ENCODE results near the gene MIF4GD. TPM values are rescaled to one million over a fixed set of nuclear protein-coding genes. Genes with fewer than 3 reads are reported as not detected.
A peak's percentile ranks its signal among the peaks of the same experiment; 100 is the strongest.

The MIF4GD gene
- total and polyA plus RNA-seq, 9 of the 15 experiments (the other 6 are each of a cell fraction or from before 2014, with no cell fraction given): 11.8 to 63.8 (median 28.1) TPM

DNA sequence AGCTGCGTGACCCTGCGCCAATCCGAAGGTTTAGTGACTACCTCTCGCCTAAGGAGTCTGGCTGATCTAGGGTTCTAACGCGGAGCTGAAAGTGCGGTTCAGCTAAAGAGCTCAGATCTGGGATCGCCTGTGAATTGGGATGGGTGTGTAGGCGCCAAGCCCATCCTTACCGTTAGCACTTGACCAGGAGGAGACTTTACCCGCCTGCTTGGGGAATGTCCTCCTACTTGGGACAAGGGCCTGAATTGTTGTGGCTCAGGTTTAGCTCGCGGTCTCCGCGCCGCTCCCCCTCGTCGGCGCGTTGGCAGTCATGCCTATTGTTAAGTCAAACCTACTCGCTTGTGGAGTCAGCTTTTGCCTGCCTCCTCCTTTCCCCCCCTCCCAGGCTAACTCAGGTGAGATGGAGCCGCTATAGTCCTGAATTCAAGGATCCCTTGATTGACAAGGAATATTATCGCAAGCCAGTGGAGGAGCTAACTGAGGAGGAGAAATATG is 8.9 kb downstream of the MIF4GD start (continued):
- no peak for TF ChIP-seq MYC (IDR thresholded peaks at IDR 0.05; ENCODE audit: low read depth, low read length)
- TF ChIP-seq MYC (CRISPR knock-in tag; IDR thresholded peaks at IDR 0.05; ENCODE audit: borderline replicate concordance, low read depth): 0 out of 2 replicates have a peak, but pooled peaks have one; percentile 3
- 0 out of 2 replicates have a peak, but pooled peaks have one; percentile 61 for TF ChIP-seq FOXP1 (CRISPR knock-in tag; IDR thresholded peaks at IDR 0.05)
- no peak for TF ChIP-seq PHTF2 (CRISPR knock-in tag; IDR thresholded peaks at IDR 0.05)

DNA sequence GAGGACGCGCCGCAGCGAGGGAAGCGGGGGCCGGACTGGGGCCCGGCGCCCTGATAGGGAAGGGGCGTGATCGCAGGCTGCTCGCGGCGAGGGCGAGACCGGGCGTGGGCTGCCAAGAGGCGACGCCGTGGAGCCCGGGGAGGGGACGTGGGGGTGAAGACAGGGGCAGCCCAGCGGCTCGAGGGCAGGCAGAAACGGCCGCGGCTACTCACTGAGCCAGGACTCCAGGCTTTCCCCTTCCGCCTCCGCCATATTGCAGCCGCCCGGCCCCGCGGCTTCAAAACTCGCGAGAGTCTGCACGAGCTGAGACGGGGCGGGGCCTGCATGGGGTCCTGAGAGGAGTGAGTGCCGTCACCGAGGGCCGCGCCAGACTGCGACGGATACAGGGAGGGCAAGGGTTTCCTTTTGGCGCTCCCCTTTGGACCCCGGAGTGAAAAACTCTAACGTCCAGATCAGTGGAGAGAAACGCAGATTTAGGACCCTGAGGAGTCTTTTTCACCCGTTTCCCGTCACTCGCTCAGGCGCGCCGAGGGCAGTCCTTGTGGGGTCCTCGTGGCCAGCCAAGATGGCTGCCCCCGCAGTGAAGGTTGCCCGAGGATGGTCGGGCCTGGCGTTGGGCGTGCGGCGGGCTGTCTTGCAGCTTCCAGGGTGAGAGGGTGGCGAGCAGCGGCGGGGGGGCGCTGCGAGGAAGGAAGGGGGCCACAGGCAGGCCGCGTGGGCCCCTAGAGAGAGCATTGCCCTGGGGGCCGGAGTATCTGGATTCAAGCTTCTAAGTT is 9.5 kb downstream of the MIF4GD start, which contains the start of the genes GGA3 and MRPS7:
Gene GGA3 (minus strand): TSS at position 271 of the 776 bp plus-strand sequence. CDS start 19 bp downstream, at position 252.
Gene MRPS7 (plus strand): TSS at position 544 of the 776 bp plus-strand sequence. CDS start 22 bp downstream, at position 566.
- intact Hi-C loops (cut with micrococcal nuclease): loop anchor here (2.0 kb wide), 1 partner anchor 21 kb away; no protein-coding TSS in a partner anchor
- peak within 1 kb of the TSS; percentile 91 for H3K4me3 ChIP-seq
- peaks cover 64% of the 10 kb centered on the region for H3K79me2 ChIP-seq (ENCODE audit: control insufficient read depth, insufficient read depth, low read length)
- H2AFZ ChIP-seq (ENCODE audit: low read depth, low read length): peak within 1 kb of the TSS; percentile 89
- DNase-seq (ENCODE audit: extremely low read depth in 1 of 4, low spot score in 3 of 4) (peak; percentile 86 to 97 (median 94)), FAIRE-seq (peak; percentile 63), ATAC-seq (peak; percentile 96)
- peak within 1 kb of the TSS; percentile 100 for H3K4me2 ChIP-seq (ENCODE audit: insufficient read depth, low read length)
- H3K9ac ChIP-seq (ENCODE audit: insufficient read depth in 1 of 2, low read depth in 2 of 2, low read length in 2 of 2): peak within 1 kb of the TSS; percentile 94 to 100
- no peaks in the 10 kb centered on the region for H4K20me1 ChIP-seq (replicated peaks; ENCODE audit: control insufficient read depth, insufficient read depth, low read length)
- ChIA-PET CTCF (ENCODE audit: low intra/inter-chr PET ratio) (interaction anchor here (0.6 to 2.0 kb wide), 3 partner anchors 21 to 214 kb away, joined by 3 to 4 read pairs (median 3); partner anchors contain the start of gene KCTD2), POLR2A (interaction anchor here (0.5 to 6.3 kb wide), 36 partner anchors 9 to 1121 kb away, joined by 3 to 85 read pairs (median 5); partner anchors contain the start of genes GRB2, JPT1, MIF4GD and NUP85)
- peak within 1 kb of the TSS; percentile 93 for H3K27ac ChIP-seq (ENCODE audit: extremely low read depth, low read depth, low read length)
- no peaks in the 10 kb centered on the region for H3K27me3 ChIP-seq (ENCODE audit: control insufficient read depth in 2 of 2, insufficient read depth in 2 of 2, low read length in 2 of 2)
- peaks cover 20 to 23% of the 10 kb centered on the region in 2 experiments; a peak in 4 of 5 replicates for H3K4me1 ChIP-seq (replicated peaks in 1 of 2; ENCODE audit: control insufficient read depth in 2 of 2, insufficient read depth in 2 of 2, low read length in 2 of 2)
- H3K36me3 ChIP-seq (ENCODE audit: control insufficient read depth, insufficient read depth, low read length): peaks cover 50% of the 10 kb centered on the region; the same call in 2 of the 3 replicates
- no peaks in the 10 kb centered on the region for H3K9me3 ChIP-seq (replicated peaks; ENCODE audit: control insufficient read depth, insufficient read depth, low read depth, low read length)
- under 1% methylated on average over 56 of the region's 69 CpGs for WGBS (ENCODE audit: insufficient coverage, low coverage, missing lambda C conversion rate)
- in situ Hi-C loops (cut with MboI): loop anchor here (10.0 kb wide), 1 partner anchor 153 kb away; no protein-coding TSS in a partner anchor
- BruUV-seq (replicated peaks): no TSS peak
- no peaks in the 10 kb centered on the region for H3K9me1 ChIP-seq (ENCODE audit: control insufficient read depth, insufficient read depth, low read length)
- TF ChIP-seq EHMT2 (IDR thresholded peaks at IDR 0.05): no peak
- TF ChIP-seq CXXC5 (CRISPR knock-in tag; IDR thresholded peaks at IDR 0.05): peak; percentile 83
- TF ChIP-seq NBN (IDR thresholded peaks at IDR 0.05; ENCODE audit: low read depth): peak; percentile 45; the same call in 1 of the 2 replicates
- TF ChIP-seq RBM14 (IDR thresholded peaks at IDR 0.05; ENCODE audit: borderline replicate concordance, insufficient read depth, low read depth, low read length): 0 out of 2 replicates have a peak, but pooled peaks have one; percentile 47
- TF ChIP-seq, protein P1, sequence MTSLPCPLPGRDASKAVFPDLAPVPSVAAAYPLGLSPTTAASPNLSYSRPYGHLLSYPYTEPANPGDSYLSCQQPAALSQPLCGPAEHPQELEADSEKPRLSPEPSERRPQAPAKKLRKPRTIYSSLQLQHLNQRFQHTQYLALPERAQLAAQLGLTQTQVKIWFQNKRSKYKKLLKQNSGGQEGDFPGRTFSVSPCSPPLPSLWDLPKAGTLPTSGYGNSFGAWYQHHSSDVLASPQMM (CRISPR knock-in tag; IDR thresholded peaks at IDR 0.05): no peak
- no peak for TF ChIP-seq ZNF282 (CRISPR knock-in tag; IDR thresholded peaks at IDR 0.05)
- TF ChIP-seq ZNF197 (CRISPR knock-in tag; IDR thresholded peaks at IDR 0.05; ENCODE audit: low read depth): 0 out of 2 replicates have a peak, but pooled peaks have one; percentile 46
- no peak for TF ChIP-seq MAFG (tag; conservative IDR thresholded peaks at IDR 0.05)
- no peak for TF ChIP-seq HMG20B (CRISPR knock-in tag; IDR thresholded peaks at IDR 0.05)
- no peak for TF ChIP-seq SMARCE1 (IDR thresholded peaks at IDR 0.05)
- no peak for TF ChIP-seq CHD4 (IDR thresholded peaks at IDR 0.05; ENCODE audit: insufficient read depth, insufficient replicate concordance, low read depth, low read length, poor library complexity, severe bottlenecking)
- peak; percentile 46 for TF ChIP-seq BHLHE40 (IDR thresholded peaks at IDR 0.05; ENCODE audit: low read length)
- peak; percentile 97 for TF ChIP-seq POLR2G (IDR thresholded peaks at IDR 0.05; ENCODE audit: low read depth, low read length)
- no peak for TF ChIP-seq MEF2A (IDR thresholded peaks at IDR 0.05; ENCODE audit: control insufficient read depth, low read depth, low read length)
- TF ChIP-seq RFX5 (IDR thresholded peaks at IDR 0.05; ENCODE audit: low read depth, low read length): no peak
- no peak for TF ChIP-seq GATAD2B (IDR thresholded peaks at IDR 0.05; ENCODE audit: borderline replicate concordance)
- peak; percentile 47; the same call in 1 of the 2 replicates for TF ChIP-seq MAFF (IDR thresholded peaks at IDR 0.05; ENCODE audit: low read length)

Data from K562 (cell line).